Common myeloid progenitor, CD34-positive (primary cell): Measurements from ENCODE around the gene HDGFL2.

ENCODE experiments used
- CTCF ChIA-PET: fragments of 350-600 bp; sonication (Branson Sonifier 250); formaldehyde crosslinking; loops from one replicate; lab custom pipeline; 2021; ENCODE audit warnings: antibody characterized with exemption; lab: Charles Lee
- POLR2A ChIA-PET: fragments of 350-600 bp; sonication (Branson Sonifier 250); formaldehyde crosslinking; loops from one replicate; lab custom pipeline; 2021; ENCODE audit warnings: antibody characterized with exemption; lab: Charles Lee
- DNase-seq, 3 donors: peaks; one replicate each; pipeline versions ENCODE4 v3.0.0 to v3.0.0-alpha.2; 2013
- H3K27ac ChIP-seq, 2 experiments: 1 replicate in 1 of 2; 2 replicates in 1 of 2; pipeline ENCODE4 v1.7.0; 2013; ENCODE audit warnings: inconsistent platforms in 2 of 2, low read length in 2 of 2, mild to moderate bottlenecking in 2 of 2, low read depth in 1 of 2, moderate library complexity in 1 of 2; ENCODE audit not compliant: severe bottlenecking in 2 of 2, insufficient read depth in 1 of 2, poor library complexity in 1 of 2
- H3K27me3 ChIP-seq, 5 experiments: replicated peaks in 2 of 5; 1 replicate in 3 of 5; 2 replicates in 2 of 5; pipeline versions ENCODE4 v1.6.1 to v1.7.0; 2013; ENCODE audit warnings: low read length in 4 of 5, mild to moderate bottlenecking in 2 of 5, moderate library complexity in 2 of 5, inconsistent platforms in 1 of 5; ENCODE audit not compliant: insufficient read depth in 5 of 5, control insufficient read depth in 4 of 5
- H3K36me3 ChIP-seq, 4 experiments: 1 replicate in 2 of 4; 2 replicates in 2 of 4; pipeline versions ENCODE4 v1.6.1 to v1.7.0; 2013; ENCODE audit warnings: low read length in 3 of 4, control low read depth in 1 of 4, mild to moderate bottlenecking in 1 of 4; ENCODE audit not compliant: control insufficient read depth in 4 of 4, insufficient read depth in 4 of 4
- H3K4me1 ChIP-seq, 4 experiments: 1 replicate in 3 of 4; 2 replicates in 1 of 4; pipeline versions ENCODE4 v1.6.1 to v1.7.1; 2013; ENCODE audit warnings: low read length in 3 of 4, mild to moderate bottlenecking in 3 of 4, control low read depth in 1 of 4, inconsistent platforms in 1 of 4, moderate library complexity in 1 of 4; ENCODE audit not compliant: control insufficient read depth in 4 of 4, insufficient read depth in 4 of 4; ENCODE audit errors: control extremely low read depth in 1 of 4
- H3K4me3 ChIP-seq, 7 experiments: 1 replicate in 4 of 7; 2 replicates in 3 of 7; pipeline versions ENCODE4 v1.5.1 to v1.7.0; 2013; ENCODE audit warnings: mild to moderate bottlenecking in 7 of 7, low read length in 6 of 7, moderate library complexity in 6 of 7, inconsistent platforms in 2 of 7, low read depth in 2 of 7, control low read depth in 1 of 7; ENCODE audit not compliant: insufficient read depth in 4 of 7, control insufficient read depth in 1 of 7; ENCODE audit errors: extremely low read depth in 1 of 7
- H3K9me3 ChIP-seq, 5 experiments: 1 replicate in 4 of 5; 2 replicates in 1 of 5; pipeline versions ENCODE4 v1.6.1 to v1.7.1; 2013; ENCODE audit warnings: low read length in 4 of 5, mild to moderate bottlenecking in 2 of 5, inconsistent platforms in 1 of 5, low read depth in 1 of 5, moderate library complexity in 1 of 5; ENCODE audit not compliant: control insufficient read depth in 4 of 5, insufficient read depth in 2 of 5; ENCODE audit errors: control extremely low read depth in 1 of 5
- WGBS: methylation state at CpG from one replicate; pipeline ENCODE4 v1.1.5; 2013; ENCODE audit not compliant: insufficient coverage; 5-methylcytosine and 5-hydroxymethylcytosine counted together

Gene HDGFL2

GRCh38 chr19:4518345-4519171, 46.5 kb downstream of the HDGFL2 start, which contains the start of gene PLIN4:
Gene PLIN4 (minus strand): TSS chr19:4518486. CDS start chr19:4518272, 214 bp downstream.
- ChIA-PET POLR2A (no interaction called here), CTCF (no interaction called here)
- Histone ChIP-seq H3K27me3 (no peaks in the 10 kb centered on the region), H3K9me3 (no peaks in the 10 kb centered on the region), H3K4me1 (no peaks in the 10 kb centered on the region), H3K4me3 (no peak within 1 kb of the TSS), H3K36me3 (no peaks in the 10 kb centered on the region), H3K27ac (no peak within 1 kb of the TSS)
- no peak for DNase-seq
- WGBS: 83% methylated on average over 24 of the region's 34 CpGs

- Histone ChIP-seq H3K36me3 (no peaks in the 10 kb centered on the region), H3K4me3 (no peak overlapping the region), H3K27me3 (no peaks in the 10 kb centered on the region), H3K4me1 (no peaks in the 10 kb centered on the region), H3K9me3 (no peaks in the 10 kb centered on the region), H3K27ac (no peak overlapping the region)
- ChIA-PET POLR2A (no interaction called here), CTCF (no interaction called here)
- no peak for DNase-seq
- WGBS: 87% methylated on average over 3 of the region's 6 CpGs
Measured at GRCh38 chr19:4519172-4519496, 47.0 kb downstream of the HDGFL2 start.

DNA sequence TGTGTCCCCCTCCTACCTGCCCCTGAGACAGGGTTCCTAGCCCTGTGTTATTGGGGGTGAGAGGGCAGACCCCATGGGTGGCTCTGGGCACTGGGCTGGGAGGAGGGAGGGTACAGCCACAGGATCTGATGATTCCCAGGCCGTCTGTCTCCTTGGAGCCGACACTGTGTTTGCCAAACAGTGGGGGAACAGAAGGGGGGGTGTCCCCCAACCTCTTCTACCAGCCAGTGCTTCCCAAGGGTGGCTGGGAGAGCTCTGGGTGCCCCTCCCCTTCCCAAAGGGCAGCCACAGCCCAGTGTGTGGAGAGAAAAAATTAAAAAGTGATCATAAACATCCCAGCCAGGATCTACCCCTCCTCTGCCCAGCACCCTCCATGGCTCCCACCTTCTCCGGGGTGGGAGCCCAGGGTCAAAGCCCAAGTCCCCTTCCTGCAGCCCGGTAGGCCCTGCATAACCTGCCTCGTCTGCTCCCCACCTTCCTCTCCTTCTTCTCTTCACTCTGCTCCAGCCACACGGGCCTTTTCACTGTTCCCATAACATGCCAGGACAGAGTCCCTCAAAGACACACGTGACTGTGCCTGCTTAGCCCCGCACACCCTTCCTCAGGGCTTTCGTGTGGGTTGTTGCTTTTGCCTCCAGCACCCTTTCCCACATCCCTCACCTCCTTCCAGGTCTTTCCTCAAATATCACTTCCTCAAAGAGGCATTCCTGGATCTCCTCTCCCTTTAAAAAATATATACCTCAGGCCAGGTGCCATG, 47.6 kb downstream of the HDGFL2 start:
- WGBS: 70% methylated on average over 7 of the region's 9 CpGs
- H3K9me3 ChIP-seq: no peaks in the 10 kb centered on the region
- no peak overlapping the region for H3K27ac ChIP-seq
- no peaks in the 10 kb centered on the region for H3K36me3 ChIP-seq
- no peaks in the 10 kb centered on the region for H3K27me3 ChIP-seq
- DNase-seq: no peak
- POLR2A ChIA-PET: no interaction called here
- no peak overlapping the region for H3K4me3 ChIP-seq
- no peaks in the 10 kb centered on the region for H3K4me1 ChIP-seq
- CTCF ChIA-PET: no interaction called here

GRCh38 chr19:4521170-4521887, 49.2 kb downstream of the HDGFL2 start:
- DNase-seq: no peak
- WGBS: 92% methylated on average over 10 of the region's 11 CpGs
- Histone ChIP-seq H3K4me3 (no peak overlapping the region), H3K36me3 (no peaks in the 10 kb centered on the region), H3K4me1 (no peaks in the 10 kb centered on the region), H3K27ac (no peak overlapping the region), H3K9me3 (no peaks in the 10 kb centered on the region), H3K27me3 (no peaks in the 10 kb centered on the region)
- ChIA-PET POLR2A (no interaction called here), CTCF (interaction anchor here (0.5 to 1.8 kb wide), 3 partner anchors 12 to 1052 kb away, joined by 4 to 7 read pairs (median 4); no protein-coding TSS in a partner anchor)

DNA sequence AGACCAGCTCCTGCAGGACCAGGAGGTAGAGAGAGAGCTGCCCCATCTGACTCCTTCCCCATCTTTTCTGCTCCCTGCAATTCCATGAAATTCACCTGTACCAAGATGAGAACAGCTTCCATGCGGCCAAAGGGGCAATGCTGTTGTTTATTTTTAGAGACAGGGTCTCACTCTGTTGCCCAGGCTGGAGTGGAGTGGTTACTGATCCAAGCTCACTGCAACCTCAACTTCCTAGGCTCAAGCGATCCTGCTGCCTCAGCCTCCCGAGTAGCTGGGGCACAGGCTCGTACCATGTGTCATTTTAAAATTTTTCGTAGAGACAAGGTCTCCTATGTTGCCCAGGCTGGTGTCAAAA, 49.8 kb downstream of the HDGFL2 start:
- no peaks in the 10 kb centered on the region for H3K4me1 ChIP-seq
- no peak overlapping the region for H3K4me3 ChIP-seq
- 93% methylated on average over 5 of the region's 5 CpGs for WGBS
- no peaks in the 10 kb centered on the region for H3K36me3 ChIP-seq
- POLR2A ChIA-PET: no interaction called here
- no peaks in the 10 kb centered on the region for H3K9me3 ChIP-seq
- H3K27me3 ChIP-seq: no peaks in the 10 kb centered on the region
- no peak overlapping the region for H3K27ac ChIP-seq
- CTCF ChIA-PET: interaction anchor here (0.5 to 1.8 kb wide), 3 partner anchors 12 to 1053 kb away, joined by 4 to 7 read pairs (median 4); no protein-coding TSS in a partner anchor
- DNase-seq: no peak

DNA sequence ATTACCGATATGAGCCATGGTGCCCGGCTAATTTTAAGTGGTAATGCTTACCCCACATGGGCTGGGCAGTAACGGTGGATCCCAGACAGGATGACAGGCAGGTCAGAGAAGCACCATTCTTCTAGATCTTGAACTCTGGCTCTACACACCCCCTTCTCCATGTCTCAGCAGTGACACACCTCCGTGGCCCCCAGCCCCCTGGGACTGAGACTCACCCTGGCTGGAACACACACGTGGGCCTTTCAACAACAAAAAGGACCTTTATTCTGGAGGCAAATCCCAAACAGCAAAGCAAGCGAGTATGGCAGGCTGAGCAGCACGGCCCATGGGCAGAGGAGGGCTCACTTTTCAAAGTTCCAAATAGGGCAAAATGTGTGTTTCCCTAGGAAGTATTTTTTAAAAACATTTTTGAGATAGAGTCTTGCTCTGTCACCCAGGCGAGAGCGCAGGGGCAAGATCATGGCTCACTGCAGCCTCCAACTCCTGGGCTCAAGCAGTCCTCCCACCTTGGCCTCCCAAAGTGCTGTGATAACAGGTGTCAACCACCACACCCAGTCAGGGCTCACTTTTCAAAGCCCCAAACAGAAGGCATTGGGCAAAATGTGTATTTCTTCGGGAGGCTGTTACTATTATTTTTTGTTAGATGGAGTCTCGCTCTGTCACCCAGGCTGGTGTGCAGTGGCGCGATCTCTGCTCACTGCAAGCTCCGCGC, 50.4 kb downstream of the HDGFL2 start:
- Histone ChIP-seq H3K27ac (no peak overlapping the region), H3K9me3 (no peaks in the 10 kb centered on the region), H3K36me3 (no peaks in the 10 kb centered on the region), H3K4me3 (no peak overlapping the region), H3K27me3 (no peaks in the 10 kb centered on the region), H3K4me1 (no peaks in the 10 kb centered on the region)
- 94% methylated on average over 12 of the region's 15 CpGs for WGBS
- DNase-seq: no peak
- CTCF ChIA-PET: interaction anchor here (0.8 to 3.4 kb wide), 8 partner anchors 9 to 114 kb away, joined by 3 to 20 read pairs (median 4); partner anchors contain the start of gene PLIN5
- POLR2A ChIA-PET: no interaction called here
